Activated naive CD8-positive, alpha-beta T cell (primary cell): Measurements from ENCODE around the gene TK2.

Experiments used
- H3K27ac Mint-ChIP-seq: one replicate; pipeline ENCODE4 v1.8.0; 2021; ENCODE audit warnings: mixed read lengths
- H3K27me3 Mint-ChIP-seq: one replicate; pipeline ENCODE4 v1.8.0; 2021; ENCODE audit warnings: mixed read lengths
- H3K36me3 Mint-ChIP-seq: one replicate; pipeline ENCODE4 v1.8.0; 2021; ENCODE audit warnings: mixed read lengths
- H3K4me1 Mint-ChIP-seq: one replicate; pipeline ENCODE4 v1.8.0; 2021; ENCODE audit warnings: low read depth, mixed read lengths
- H3K4me3 Mint-ChIP-seq: one replicate; pipeline ENCODE4 v1.8.0; 2021; ENCODE audit warnings: mild to moderate bottlenecking, mixed read lengths
- H3K9me3 Mint-ChIP-seq: one replicate; pipeline ENCODE4 v1.8.0; 2021; ENCODE audit warnings: low read depth, mixed read lengths

Gene TK2

GRCh38 chr16:66542396-66542795 lies 7.5 kb downstream of the TK2 start:
- Mint-ChIP-seq H3K4me3 (no peak overlapping the region), H3K36me3 (no peaks in the 10 kb centered on the region), H3K27ac (no peak overlapping the region), H3K27me3 (no peaks in the 10 kb centered on the region), H3K4me1 (peaks cover 6% of the 10 kb centered on the region), H3K9me3 (no peaks in the 10 kb centered on the region)

- no peak overlapping the region for H3K27ac Mint-ChIP-seq
- H3K9me3 Mint-ChIP-seq: no peaks in the 10 kb centered on the region
- peaks cover 6% of the 10 kb centered on the region for H3K4me1 Mint-ChIP-seq
- no peaks in the 10 kb centered on the region for H3K27me3 Mint-ChIP-seq
- H3K4me3 Mint-ChIP-seq: no peak overlapping the region
- H3K36me3 Mint-ChIP-seq: no peaks in the 10 kb centered on the region
Measured at GRCh38 chr16:66541388-66542355, 8.2 kb downstream of the TK2 start.

GRCh38 chr16:66539623-66540469 lies 10.1 kb downstream of the TK2 start:
- peaks cover 6% of the 10 kb centered on the region for H3K4me1 Mint-ChIP-seq
- H3K36me3 Mint-ChIP-seq: peaks cover 3% of the 10 kb centered on the region
- no peaks in the 10 kb centered on the region for H3K9me3 Mint-ChIP-seq
- H3K27ac Mint-ChIP-seq: no peak overlapping the region
- H3K27me3 Mint-ChIP-seq: no peaks in the 10 kb centered on the region
- H3K4me3 Mint-ChIP-seq: no peak overlapping the region

GRCh38 chr16:66538910-66539309 lies 11.0 kb downstream of the TK2 start:
- Mint-ChIP-seq H3K36me3 (peaks cover 6% of the 10 kb centered on the region), H3K27me3 (no peaks in the 10 kb centered on the region), H3K4me1 (peaks cover 6% of the 10 kb centered on the region), H3K4me3 (no peak overlapping the region), H3K27ac (no peak overlapping the region), H3K9me3 (no peaks in the 10 kb centered on the region)

GRCh38 chr16:66537236-66537635 lies 12.7 kb downstream of the TK2 start:
- Mint-ChIP-seq H3K27me3 (no peaks in the 10 kb centered on the region), H3K4me1 (peaks cover 6% of the 10 kb centered on the region), H3K27ac (no peak overlapping the region), H3K9me3 (no peaks in the 10 kb centered on the region), H3K36me3 (peaks cover 6% of the 10 kb centered on the region), H3K4me3 (no peak overlapping the region)

- Mint-ChIP-seq H3K4me3 (no peak overlapping the region), H3K36me3 (peaks cover 6% of the 10 kb centered on the region)
Measured at GRCh38 chr16:66536525-66536924, 13.4 kb downstream of the TK2 start.

GRCh38 chr16:66534376-66534799 lies 15.5 kb downstream of the TK2 start:
- Mint-ChIP-seq H3K27me3 (no peaks in the 10 kb centered on the region), H3K9me3 (no peaks in the 10 kb centered on the region), H3K36me3 (peaks cover 8% of the 10 kb centered on the region), H3K4me1 (peaks cover 9% of the 10 kb centered on the region), H3K4me3 (no peak overlapping the region), H3K27ac (no peak overlapping the region)

More at GRCh38 chr16:66536525-66536924, 13.4 kb downstream of the TK2 start:
- no peaks in the 10 kb centered on the region for H3K9me3 Mint-ChIP-seq
- H3K27ac Mint-ChIP-seq: no peak overlapping the region
- no peaks in the 10 kb centered on the region for H3K27me3 Mint-ChIP-seq
- H3K4me1 Mint-ChIP-seq: peaks cover 6% of the 10 kb centered on the region

GRCh38 chr16:66529475-66529874 lies 20.4 kb downstream of the TK2 start:
- Mint-ChIP-seq H3K9me3 (no peaks in the 10 kb centered on the region), H3K36me3 (peaks cover 8% of the 10 kb centered on the region), H3K27me3 (no peaks in the 10 kb centered on the region), H3K4me3 (no peak overlapping the region), H3K4me1 (peaks cover 25% of the 10 kb centered on the region), H3K27ac (peak overlapping the region; percentile 82)

- H3K9me3 Mint-ChIP-seq: no peaks in the 10 kb centered on the region
- no peak overlapping the region for H3K27ac Mint-ChIP-seq
- H3K36me3 Mint-ChIP-seq: peaks cover 6% of the 10 kb centered on the region
- H3K4me1 Mint-ChIP-seq: peaks cover 35% of the 10 kb centered on the region
- no peaks in the 10 kb centered on the region for H3K27me3 Mint-ChIP-seq
- no peak overlapping the region for H3K4me3 Mint-ChIP-seq
Measured at GRCh38 chr16:66528294-66528693, 21.6 kb downstream of the TK2 start.

GRCh38 chr16:66525396-66526180 lies 24.3 kb downstream of the TK2 start:
- peak overlapping the region; percentile 56 for H3K27ac Mint-ChIP-seq
- H3K9me3 Mint-ChIP-seq: no peaks in the 10 kb centered on the region
- H3K4me1 Mint-ChIP-seq: peaks cover 62% of the 10 kb centered on the region

GRCh38 chr16:66524601-66525164 lies 25.2 kb downstream of the TK2 start:
- H3K4me3 Mint-ChIP-seq: peak overlapping the region; percentile 44
- no peaks in the 10 kb centered on the region for H3K27me3 Mint-ChIP-seq
- peak overlapping the region; percentile 50 for H3K27ac Mint-ChIP-seq
- H3K4me1 Mint-ChIP-seq: peaks cover 66% of the 10 kb centered on the region
- H3K36me3 Mint-ChIP-seq: peaks cover 5% of the 10 kb centered on the region
- no peaks in the 10 kb centered on the region for H3K9me3 Mint-ChIP-seq

More at GRCh38 chr16:66525396-66526180, 24.3 kb downstream of the TK2 start:
- Mint-ChIP-seq H3K27me3 (no peaks in the 10 kb centered on the region), H3K36me3 (peaks cover 6% of the 10 kb centered on the region), H3K4me3 (no peak overlapping the region)

GRCh38 chr16:66523861-66524354 lies 26.0 kb downstream of the TK2 start:
- H3K4me3 Mint-ChIP-seq: peak overlapping the region; percentile 87
- peak overlapping the region; percentile 91 for H3K27ac Mint-ChIP-seq
- H3K36me3 Mint-ChIP-seq: peaks cover 4% of the 10 kb centered on the region
- no peaks in the 10 kb centered on the region for H3K27me3 Mint-ChIP-seq
- H3K9me3 Mint-ChIP-seq: no peaks in the 10 kb centered on the region
- H3K4me1 Mint-ChIP-seq: peaks cover 69% of the 10 kb centered on the region

GRCh38 chr16:66522816-66523590 lies 26.9 kb downstream of the TK2 start:
- Mint-ChIP-seq H3K36me3 (peaks cover 4% of the 10 kb centered on the region), H3K4me1 (peaks cover 69% of the 10 kb centered on the region), H3K4me3 (peak overlapping the region; percentile 87)

More at GRCh38 chr16:66522816-66523590, 26.9 kb downstream of the TK2 start:
- no peaks in the 10 kb centered on the region for H3K27me3 Mint-ChIP-seq
- no peaks in the 10 kb centered on the region for H3K9me3 Mint-ChIP-seq
- peak overlapping the region; percentile 94 for H3K27ac Mint-ChIP-seq
